ENCODE measurements around the gene IDUA.

IDUA gene

DNA sequence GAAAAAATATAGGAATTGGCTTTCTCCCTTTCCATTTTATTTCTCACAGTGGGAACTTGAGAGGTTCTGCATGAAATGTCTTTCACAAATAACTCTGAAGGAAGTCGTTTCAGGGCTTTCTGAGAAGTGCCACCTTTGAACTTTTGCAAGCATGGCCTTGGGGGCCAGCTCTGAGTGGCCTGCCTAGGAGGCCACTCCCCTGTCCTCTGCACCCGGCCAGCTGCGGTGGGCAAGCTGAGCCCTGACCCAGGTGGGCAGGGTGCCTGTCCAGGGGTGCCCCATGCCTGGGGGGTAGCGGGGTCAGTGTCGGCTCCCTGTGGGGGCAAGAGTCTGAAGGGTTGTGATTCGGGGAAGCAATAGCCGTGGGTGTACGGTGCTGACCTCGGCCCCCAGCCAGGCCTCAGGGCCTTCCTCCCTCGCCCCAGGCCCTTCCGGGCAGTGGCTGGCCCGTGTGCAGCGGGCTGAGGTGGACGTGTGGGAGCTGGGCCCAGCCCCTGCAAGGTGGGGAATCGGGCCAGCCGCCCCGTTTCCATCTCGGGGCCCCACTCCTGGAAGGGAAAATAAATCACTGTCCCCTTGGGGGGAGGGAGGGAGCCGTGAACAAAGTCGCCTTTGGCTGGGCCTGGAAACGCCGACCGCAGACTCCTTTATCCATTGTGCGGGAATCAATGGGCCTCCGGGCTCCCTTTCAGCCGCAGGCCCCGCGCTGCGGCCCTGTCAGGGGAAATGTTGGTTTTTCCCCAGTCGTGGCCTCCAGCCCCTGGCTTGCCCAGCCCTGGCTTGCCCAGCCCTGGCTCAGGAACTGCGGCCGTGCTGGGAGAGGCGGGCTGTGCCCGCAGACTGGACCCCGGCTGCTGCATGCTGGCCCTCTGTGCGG, 27.7 kb downstream of the IDUA start:
- peaks cover 15 to 18% (median 15%) of the 10 kb centered on the region in 11 experiments; a peak in 21 of 22 replicates for H3K27me3 ChIP-seq
- peaks cover 0 to 21% (median 11%) of the 10 kb centered on the region in 11 experiments; a peak in 10 of 22 replicates for H3K36me3 ChIP-seq
- H3K4me3 ChIP-seq = peak overlapping the region in 2 of 10 experiments; percentile 6 to 16; a peak in 2 of 20 replicates
- peak overlapping the region; percentile 89 to 98 (median 95) for H3K4me2 ChIP-seq
- H3K9ac ChIP-seq = peak overlapping the region in 6 of 11 experiments; percentile 39 to 61 (median 56); a peak in 10 of 22 replicates
- TF ChIP-seq Cebpa-rat (IDR thresholded peaks at IDR 0.05) = no peak
- no peaks in the 10 kb centered on the region for H3K9me3 ChIP-seq (replicated peaks in 1 of 11)
- H3K27ac ChIP-seq = peak overlapping the region in 1 of 11 experiments; percentile 20; a peak in 3 of 22 replicates
- H4K20me1 ChIP-seq = peaks cover 5 to 89% (median 85%) of the 10 kb centered on the region in 11 experiments; a peak in 20 of 22 replicates
- peaks cover 82 to 87% (median 86%) of the 10 kb centered on the region in 10 experiments for H3K4me1 ChIP-seq

DNA sequence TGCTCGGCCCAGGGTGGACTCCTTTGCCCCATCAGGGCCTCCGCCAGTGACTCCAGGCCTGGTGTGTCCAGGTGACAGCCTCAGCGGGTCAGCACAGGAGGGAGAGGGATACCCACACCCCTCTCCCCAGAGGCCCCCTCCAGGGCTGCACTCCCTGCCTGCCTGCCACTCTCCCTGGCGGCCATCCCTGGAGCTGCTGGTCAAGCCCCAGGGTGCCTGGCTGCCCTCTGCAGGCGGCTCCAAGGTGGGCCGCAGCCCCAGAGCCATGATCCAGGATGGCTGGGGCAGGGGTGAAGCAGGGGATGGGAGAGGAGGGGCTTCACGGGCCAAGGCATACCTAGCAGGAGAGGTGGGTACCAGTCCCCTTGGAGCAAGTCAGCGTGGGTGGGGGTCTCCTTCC, 28.3 kb downstream of the IDUA start:
- peak overlapping the region; percentile 89 to 98 (median 95) for H3K4me2 ChIP-seq
- peaks cover 5 to 91% (median 88%) of the 10 kb centered on the region in 11 experiments; a peak in 20 of 22 replicates for H4K20me1 ChIP-seq

DNA sequence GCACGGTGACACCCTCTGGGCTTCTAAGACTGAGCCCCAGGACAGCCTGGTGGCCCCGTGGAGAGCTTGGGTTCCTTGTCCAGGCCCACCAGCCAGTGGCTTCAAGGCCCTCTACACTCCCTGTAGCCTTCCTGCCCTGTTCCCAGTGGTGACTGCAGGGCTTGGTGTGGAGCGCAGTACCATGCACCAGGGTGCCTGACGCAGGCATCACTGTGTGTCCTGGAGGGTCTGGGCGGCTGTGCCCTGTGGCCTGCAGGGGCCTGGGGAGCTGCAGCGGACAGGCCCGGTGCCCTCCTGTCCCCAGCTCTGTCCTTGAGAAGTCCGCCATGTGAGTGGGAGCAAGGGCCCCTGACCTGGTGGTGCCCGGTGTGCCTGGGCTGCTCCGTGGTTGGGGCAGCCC, 28.9 kb downstream of the IDUA start:
- Histone ChIP-seq H3K27ac (peak overlapping the region in 3 of 11 experiments; percentile 0 to 40 (median 12); a peak in 3 of 22 replicates), H3K9ac (peak overlapping the region in 9 of 11 experiments; percentile 18 to 61 (median 34); a peak in 13 of 22 replicates), H3K27me3 (peaks cover 4 to 9% (median 5%) of the 10 kb centered on the region in 11 experiments; a peak in 21 of 22 replicates), H4K20me1 (peaks cover 5 to 88% (median 83%) of the 10 kb centered on the region in 11 experiments; a peak in 20 of 22 replicates), H3K4me3 (peak overlapping the region in 1 of 10 experiments; percentile 11; a peak in 2 of 20 replicates), H3K4me2 (peak overlapping the region; percentile 89 to 98 (median 95)), H3K9me3 (replicated peaks in 1 of 11) (no peaks in the 10 kb centered on the region), H3K36me3 (peaks cover 0 to 21% (median 11%) of the 10 kb centered on the region in 11 experiments; a peak in 10 of 22 replicates), H3K4me1 (peaks cover 81 to 86% (median 85%) of the 10 kb centered on the region in 10 experiments)
- TF ChIP-seq Cebpa-rat (IDR thresholded peaks at IDR 0.05) = no peak

More for the DNA sequence above, 28.3 kb downstream of the IDUA start:
- Histone ChIP-seq H3K27ac (peak overlapping the region in 1 of 11 experiments; percentile 40; a peak in 2 of 22 replicates), H3K27me3 (peaks cover 10 to 15% (median 10%) of the 10 kb centered on the region in 11 experiments; a peak in 21 of 22 replicates), H3K4me1 (peaks cover 86 to 90% (median 88%) of the 10 kb centered on the region in 10 experiments), H3K4me3 (no peak overlapping the region; a peak in 2 of 20 replicates), H3K9me3 (replicated peaks in 1 of 11) (no peaks in the 10 kb centered on the region), H3K9ac (peak overlapping the region in 6 of 11 experiments; percentile 18 to 61 (median 56); a peak in 9 of 22 replicates), H3K36me3 (peaks cover 0 to 21% (median 11%) of the 10 kb centered on the region in 11 experiments; a peak in 10 of 22 replicates)
- no peak for TF ChIP-seq Cebpa-rat (IDR thresholded peaks at IDR 0.05)

GRCh38 chr4:1017211-1017610, 30.4 kb downstream of the IDUA start:
- Histone ChIP-seq H3K4me1 (peaks cover 90 to 94% (median 93%) of the 10 kb centered on the region in 10 experiments), H4K20me1 (peaks cover 5 to 94% (median 92%) of the 10 kb centered on the region in 11 experiments; a peak in 20 of 22 replicates), H3K4me3 (no peak overlapping the region; a peak in 1 of 20 replicates), H3K9me3 (replicated peaks in 1 of 11) (no peaks in the 10 kb centered on the region), H3K36me3 (peaks cover 0 to 24% (median 11%) of the 10 kb centered on the region in 11 experiments; a peak in 11 of 22 replicates), H3K4me2 (peak overlapping the region; percentile 72 to 98 (median 95); a peak in 21 of 22 replicates), H3K27me3 (peaks cover 0 to 6% (median 0%) of the 10 kb centered on the region in 11 experiments; a peak in 2 of 22 replicates), H3K27ac (no peak overlapping the region), H3K9ac (peak overlapping the region in 6 of 11 experiments; percentile 17 to 68 (median 54); a peak in 9 of 22 replicates)
- TF ChIP-seq Cebpa-rat (IDR thresholded peaks at IDR 0.05) = no peak

- H3K27me3 ChIP-seq = peaks cover 0 to 6% (median 0%) of the 10 kb centered on the region in 11 experiments; a peak in 2 of 22 replicates
- H3K9me3 ChIP-seq (replicated peaks in 1 of 11) = no peaks in the 10 kb centered on the region
- peak overlapping the region; percentile 72 to 98 (median 95) for H3K4me2 ChIP-seq
- H3K36me3 ChIP-seq = peaks cover 0 to 29% (median 13%) of the 10 kb centered on the region in 11 experiments; a peak in 11 of 22 replicates
- peaks cover 92 to 94% (median 93%) of the 10 kb centered on the region in 10 experiments for H3K4me1 ChIP-seq
- peaks cover 5 to 94% (median 93%) of the 10 kb centered on the region in 11 experiments; a peak in 20 of 22 replicates for H4K20me1 ChIP-seq
- H3K9ac ChIP-seq = peak overlapping the region in 8 of 11 experiments; percentile 17 to 68 (median 37); a peak in 12 of 22 replicates
- no peak for TF ChIP-seq Cebpa-rat (IDR thresholded peaks at IDR 0.05)
- peak overlapping the region in 1 of 11 experiments; percentile 23; a peak in 1 of 22 replicates for H3K27ac ChIP-seq
- H3K4me3 ChIP-seq = no peak overlapping the region; a peak in 1 of 20 replicates
Observed at GRCh38 chr4:1017706-1018105, 30.9 kb downstream of the IDUA start.

GRCh38 chr4:1018147-1019020, 31.5 kb downstream of the IDUA start:
- TF ChIP-seq Cebpa-rat (IDR thresholded peaks at IDR 0.05) = no peak
- Histone ChIP-seq H3K27ac (peak overlapping the region in 1 of 11 experiments; percentile 23; a peak in 1 of 22 replicates), H4K20me1 (peaks cover 5 to 94% (median 93%) of the 10 kb centered on the region in 11 experiments; a peak in 20 of 22 replicates), H3K4me1 (peaks cover 88 to 93% (median 90%) of the 10 kb centered on the region in 10 experiments), H3K9ac (peak overlapping the region in 8 of 11 experiments; percentile 19 to 68 (median 52); a peak in 11 of 22 replicates), H3K4me2 (peak overlapping the region; percentile 72 to 98 (median 95)), H3K36me3 (peaks cover 0 to 28% (median 10%) of the 10 kb centered on the region in 11 experiments; a peak in 11 of 22 replicates), H3K9me3 (replicated peaks in 1 of 11) (no peaks in the 10 kb centered on the region), H3K27me3 (peaks cover 0 to 6% (median 0%) of the 10 kb centered on the region in 11 experiments; a peak in 2 of 22 replicates), H3K4me3 (no peak overlapping the region)

GRCh38 chr4:1019320-1019719, 32.5 kb downstream of the IDUA start:
- Histone ChIP-seq H4K20me1 (peaks cover 5 to 89% (median 83%) of the 10 kb centered on the region in 11 experiments; a peak in 20 of 22 replicates), H3K9me3 (replicated peaks in 1 of 11) (no peaks in the 10 kb centered on the region), H3K27ac (no peak overlapping the region; a peak in 2 of 22 replicates), H3K36me3 (peaks cover 1 to 25% (median 9%) of the 10 kb centered on the region in 11 experiments; a peak in 19 of 22 replicates), H3K4me3 (peak overlapping the region in 1 of 10 experiments; percentile 22; a peak in 1 of 20 replicates), H3K9ac (peak overlapping the region in 10 of 11 experiments; percentile 18 to 67 (median 38); a peak in 14 of 22 replicates), H3K4me1 (peaks cover 78 to 83% (median 81%) of the 10 kb centered on the region in 10 experiments), H3K27me3 (peaks cover 0 to 6% (median 0%) of the 10 kb centered on the region in 11 experiments; a peak in 2 of 22 replicates), H3K4me2 (peak overlapping the region; percentile 72 to 98 (median 95))
- no peak for TF ChIP-seq Cebpa-rat (IDR thresholded peaks at IDR 0.05)

All from BLaER1 treated with 17β-estradiol and CSF1 and Interleukin-3, amounts not matched to agents 10 nM and 100 nM (cell line).